Natural killer cell (primary cell): ENCODE results near the gene SRP72. TPM values are rescaled to one million over a fixed set of nuclear protein-coding genes. Genes with fewer than 3 reads are reported as not detected.

Experiments used
- ATAC-seq, 3 donors: fragments of 150-1000 bp in 2 of 3; fragments of 200-7000 bp in 1 of 3; cut with Tn5 transposase; 1 replicate in 1 of 3; 2 replicates in 2 of 3; pipeline ENCODE4 v1.10.0; 2021; ENCODE audit warnings: mild to moderate bottlenecking in 2 of 3, moderate library complexity in 2 of 3
- DNase-seq, 2 donors: peaks; one replicate each; pipeline versions ENCODE4 v3.0.0 to v3.0.0-alpha.2; 2013 to 2021; ENCODE audit warnings: mixed read lengths in 1 of 2
- H3K27ac ChIP-seq: one replicate; pipeline ENCODE4 v1.5.1; 2013; ENCODE audit warnings: mild to moderate bottlenecking, low read length
- H3K27me3 ChIP-seq: one replicate; pipeline ENCODE4 v1.6.1; 2013; ENCODE audit warnings: low read length; ENCODE audit not compliant: control insufficient read depth, insufficient read depth
- H3K36me3 ChIP-seq: one replicate; pipeline ENCODE4 v1.6.1; 2013; ENCODE audit warnings: low read length; ENCODE audit not compliant: control insufficient read depth, insufficient read depth
- H3K4me1 ChIP-seq: one replicate; pipeline ENCODE4 v1.6.1; 2013; ENCODE audit warnings: low read length; ENCODE audit not compliant: control insufficient read depth, insufficient read depth
- H3K4me3 ChIP-seq: one replicate; pipeline ENCODE4 v1.5.1; 2013; ENCODE audit warnings: low read length
- H3K9me3 ChIP-seq: one replicate; pipeline ENCODE4 v1.6.1; 2013; ENCODE audit warnings: low read length; ENCODE audit not compliant: control insufficient read depth, insufficient read depth
- H3K27ac Mint-ChIP-seq, 2 donors: one replicate each; pipeline ENCODE4 v1.8.0; 2022; ENCODE audit warnings: mild to moderate bottlenecking in 2 of 2, mixed read lengths in 2 of 2, moderate library complexity in 1 of 2
- H3K27me3 Mint-ChIP-seq, 2 donors: one replicate each; pipeline ENCODE4 v1.8.0; 2022; ENCODE audit warnings: low read depth in 2 of 2, mixed read lengths in 2 of 2
- H3K36me3 Mint-ChIP-seq: one replicate; pipeline ENCODE4 v1.8.0; 2022; ENCODE audit warnings: mixed read lengths
- H3K4me1 Mint-ChIP-seq, 2 donors: one replicate each; pipeline ENCODE4 v1.8.0; 2022; ENCODE audit warnings: mixed read lengths in 2 of 2
- H3K4me3 Mint-ChIP-seq: one replicate; pipeline ENCODE4 v1.8.0; 2022; ENCODE audit warnings: mild to moderate bottlenecking, moderate library complexity, mixed read lengths
- H3K9me3 Mint-ChIP-seq, 2 donors: one replicate each; pipeline ENCODE4 v1.8.0; 2022; ENCODE audit warnings: mixed read lengths in 2 of 2
- CTCF ChIP-seq: fragments of 200-600 bp; IDR thresholded peaks from one replicate; pipeline ENCODE4 v1.8.0; 2022; ENCODE audit warnings: antibody characterized with exemption
- WGBS: methylation state at CpG from one replicate; pipeline ENCODE4 v1.1.7; 2013; ENCODE audit warnings: missing lambda C conversion rate; ENCODE audit not compliant: insufficient coverage; 5-methylcytosine and 5-hydroxymethylcytosine counted together
- intact Hi-C: fragments of 100-400 bp; cut with micrococcal nuclease; formaldehyde crosslinking; loops from one replicate; pipeline ENCODE4 v1.14.2; 2022
- total RNA-seq, 4 donors: library from RNA; stranded (reverse); fragments of 120-200 nt in 1 of 4; gene quantifications; one replicate each; pipeline versions ENCODE4 v1.2.3 to v1.2.4, GENCODE V29; 2013 to 2022

The SRP72 gene
- total RNA-seq, 3 donors from 2014 or later (not counting 1 experiment from before 2014, with no cell fraction given) = 102 to 131 (median 120) TPM

GRCh38 chr4:56531823-56532222 lies 64.4 kb downstream of the SRP72 start:
- Histone ChIP-seq H3K36me3 (no peaks in the 10 kb centered on the region), H3K27me3 (peaks cover 28% of the 10 kb centered on the region), H3K9me3 (no peaks in the 10 kb centered on the region), H3K4me1 (peaks cover 12% of the 10 kb centered on the region), H3K27ac (no peak overlapping the region), H3K4me3 (no peak overlapping the region)
- Mint-ChIP-seq H3K27me3 (peaks cover 0 to 16% of the 10 kb centered on the region in 2 donors), H3K27ac (no peak overlapping the region), H3K36me3 (no peaks in the 10 kb centered on the region), H3K4me1 (no peaks in the 10 kb centered on the region), H3K9me3 (no peaks in the 10 kb centered on the region), H3K4me3 (no peak overlapping the region)
- ATAC-seq (no peak), DNase-seq (no peak)
- TF ChIP-seq CTCF = no peak
- WGBS = 66% methylated on average over 4 of the region's 4 CpGs
- intact Hi-C loops = no loop called here

- no peak for TF ChIP-seq CTCF
- peaks cover 0 to 16% of the 10 kb centered on the region in 2 donors for H3K27me3 Mint-ChIP-seq
- no peak overlapping the region for H3K27ac Mint-ChIP-seq
- Histone ChIP-seq H3K9me3 (no peaks in the 10 kb centered on the region), H3K27ac (no peak overlapping the region), H3K4me3 (no peak overlapping the region), H3K4me1 (peaks cover 12% of the 10 kb centered on the region), H3K36me3 (no peaks in the 10 kb centered on the region), H3K27me3 (peaks cover 28% of the 10 kb centered on the region)
- H3K4me1 Mint-ChIP-seq = no peaks in the 10 kb centered on the region
- 94% methylated on average over 2 of the region's 2 CpGs for WGBS
- H3K4me3 Mint-ChIP-seq = no peak overlapping the region
- ATAC-seq (no peak), DNase-seq (no peak)
- intact Hi-C loops = no loop called here
- H3K36me3 Mint-ChIP-seq = no peaks in the 10 kb centered on the region
- no peaks in the 10 kb centered on the region for H3K9me3 Mint-ChIP-seq
These were observed 64.8 kb downstream of the SRP72 start for GRCh38 chr4:56532239-56532638.

- peaks cover 25% of the 10 kb centered on the region for H3K27me3 ChIP-seq
- Mint-ChIP-seq H3K36me3 (no peaks in the 10 kb centered on the region), H3K27ac (no peak overlapping the region), H3K4me1 (no peaks in the 10 kb centered on the region), H3K4me3 (no peak overlapping the region), H3K27me3 (peaks cover 9 to 16% of the 10 kb centered on the region in 2 donors), H3K9me3 (no peaks in the 10 kb centered on the region)
- ATAC-seq (no peak), DNase-seq (no peak)
- 97% methylated on average over 7 of the region's 7 CpGs for WGBS
- no peak overlapping the region for H3K27ac ChIP-seq
- intact Hi-C loops = no loop called here
- no peaks in the 10 kb centered on the region for H3K9me3 ChIP-seq
- no peak for TF ChIP-seq CTCF
- H3K4me1 ChIP-seq = peaks cover 3% of the 10 kb centered on the region
- no peaks in the 10 kb centered on the region for H3K36me3 ChIP-seq
- H3K4me3 ChIP-seq = no peak overlapping the region
These were observed 68.5 kb downstream of the SRP72 start for GRCh38 chr4:56535915-56536314.

- no peak overlapping the region for H3K27ac Mint-ChIP-seq
- Histone ChIP-seq H3K27ac (no peak overlapping the region), H3K9me3 (no peaks in the 10 kb centered on the region), H3K36me3 (no peaks in the 10 kb centered on the region), H3K27me3 (peaks cover 14% of the 10 kb centered on the region), H3K4me1 (no peaks in the 10 kb centered on the region), H3K4me3 (no peak overlapping the region)
- no peak for DNase-seq
- no peaks in the 10 kb centered on the region for H3K36me3 Mint-ChIP-seq
- H3K27me3 Mint-ChIP-seq = peaks cover 10 to 17% of the 10 kb centered on the region in 2 donors
- no peaks in the 10 kb centered on the region for H3K9me3 Mint-ChIP-seq
- no peak overlapping the region for H3K4me3 Mint-ChIP-seq
- no peak for ATAC-seq
- WGBS = 100% methylated on average over 1 of the region's 1 CpG
- no peaks in the 10 kb centered on the region for H3K4me1 Mint-ChIP-seq
- intact Hi-C loops = no loop called here
- TF ChIP-seq CTCF = no peak
These were observed 69.7 kb downstream of the SRP72 start for GRCh38 chr4:56537147-56537546.
